Nephron (organoid): Measurements from ENCODE around the gene TFAP2E.

Experiments
- H3K27ac Mint-ChIP-seq, 3 experiments: 2 replicates each; pipeline ENCODE4 v1.8.0; 2020; ENCODE audit warnings: mixed read lengths in 3 of 3, mild to moderate bottlenecking in 2 of 3, moderate library complexity in 1 of 3
- H3K27me3 Mint-ChIP-seq: 2 replicates; pipeline ENCODE4 v1.8.0; 2021; ENCODE audit warnings: low read depth, mild to moderate bottlenecking, moderate library complexity, mixed read lengths
- H3K36me3 Mint-ChIP-seq: 2 replicates; pipeline ENCODE4 v1.8.0; 2020; ENCODE audit warnings: low read depth, mixed read lengths
- H3K4me1 Mint-ChIP-seq: 2 replicates; pipeline ENCODE4 v1.8.0; 2020; ENCODE audit warnings: mixed read lengths
- H3K4me3 Mint-ChIP-seq, 3 experiments: 2 replicates each; pipeline ENCODE4 v1.8.0; 2020; ENCODE audit warnings: mild to moderate bottlenecking in 3 of 3, mixed read lengths in 3 of 3, moderate library complexity in 2 of 3
- H3K9me3 Mint-ChIP-seq: 2 replicates; pipeline ENCODE4 v1.8.0; 2020; ENCODE audit warnings: mixed read lengths
- CTCF ChIP-seq, 3 experiments: fragments of 200-600 bp; sonication (generic); IDR thresholded peaks; one replicate each; pipeline ENCODE4 v1.5.0; 2021; ENCODE audit warnings: antibody characterized with exemption in 3 of 3; ENCODE audit not compliant: unreplicated experiment in 3 of 3

TFAP2E gene

GRCh38 chr1:35633547-35633946 is 60.4 kb downstream of the TFAP2E start:
- Mint-ChIP-seq H3K4me1 (peaks cover 10% of the 10 kb centered on the region), H3K27ac (no peak overlapping the region), H3K27me3 (no peaks in the 10 kb centered on the region), H3K36me3 (peaks cover 42% of the 10 kb centered on the region), H3K9me3 (no peaks in the 10 kb centered on the region), H3K4me3 (no peak overlapping the region)
- TF ChIP-seq CTCF (IDR thresholded peaks at IDR 0.05; ENCODE audit: unreplicated experiment in 3 of 3) = no peak

GRCh38 chr1:35637401-35637809 is 64.3 kb downstream of the TFAP2E start:
- H3K36me3 Mint-ChIP-seq = peaks cover 18% of the 10 kb centered on the region
- peak overlapping the region; percentile 12 to 56 (median 43) for H3K4me3 Mint-ChIP-seq
- TF ChIP-seq CTCF (IDR thresholded peaks at IDR 0.05; ENCODE audit: unreplicated experiment in 3 of 3) = no peak
- H3K9me3 Mint-ChIP-seq = no peaks in the 10 kb centered on the region
- H3K4me1 Mint-ChIP-seq = peaks cover 29% of the 10 kb centered on the region
- H3K27ac Mint-ChIP-seq = peak overlapping the region; percentile 45 to 85 (median 59)
- no peaks in the 10 kb centered on the region for H3K27me3 Mint-ChIP-seq

- TF ChIP-seq CTCF (IDR thresholded peaks at IDR 0.05; ENCODE audit: unreplicated experiment in 3 of 3) = no peak
- Mint-ChIP-seq H3K9me3 (no peaks in the 10 kb centered on the region), H3K4me3 (peak overlapping the region; percentile 99 to 100 (median 99)), H3K4me1 (peaks cover 29% of the 10 kb centered on the region), H3K27me3 (peaks cover 22% of the 10 kb centered on the region), H3K27ac (peak overlapping the region; percentile 92 to 99 (median 98)), H3K36me3 (peaks cover 7% of the 10 kb centered on the region)
These were observed 67.5 kb downstream of the TFAP2E start for GRCh38 chr1:35640380-35641232.

- Mint-ChIP-seq H3K4me3 (peak within 1 kb of the TSS; percentile 99 to 100 (median 99)), H3K36me3 (peaks cover under 1% of the 10 kb centered on the region)
- TF ChIP-seq CTCF (IDR thresholded peaks at IDR 0.05; ENCODE audit: unreplicated experiment in 3 of 3) = no peak
These were observed 68.2 kb downstream of the TFAP2E start, which contains the start of gene PSMB2 for GRCh38 chr1:35641233-35641866. Gene PSMB2 (minus strand): TSS chr1:35641526. CDS start chr1:35641432, 94 bp downstream.

GRCh38 chr1:35642471-35642955 is 69.4 kb downstream of the TFAP2E start:
- peaks cover 26% of the 10 kb centered on the region for H3K4me1 Mint-ChIP-seq
- no peaks in the 10 kb centered on the region for H3K9me3 Mint-ChIP-seq
- no peaks in the 10 kb centered on the region for H3K36me3 Mint-ChIP-seq
- H3K4me3 Mint-ChIP-seq = peak overlapping the region; percentile 99 to 100 (median 99)
- no peak for TF ChIP-seq CTCF (IDR thresholded peaks at IDR 0.05; ENCODE audit: unreplicated experiment in 3 of 3)
- peak overlapping the region in 2 of 3 experiments; percentile 98 to 99 for H3K27ac Mint-ChIP-seq
- H3K27me3 Mint-ChIP-seq = peaks cover 39% of the 10 kb centered on the region

More at GRCh38 chr1:35641233-35641866, 68.2 kb downstream of the TFAP2E start, which contains the start of gene PSMB2:
- Mint-ChIP-seq H3K9me3 (no peaks in the 10 kb centered on the region), H3K27ac (peak within 1 kb of the TSS; percentile 92 to 99 (median 98)), H3K27me3 (peaks cover 29% of the 10 kb centered on the region), H3K4me1 (peaks cover 29% of the 10 kb centered on the region)
